ENCODE measurements around the gene RRP12. TPM values are rescaled to one million over a fixed set of nuclear protein-coding genes. Genes with fewer than 3 reads are reported as not detected.

The RRP12 gene
- total RNA-seq, 1 donor from 2014 or later, result 42.1 TPM

DNA sequence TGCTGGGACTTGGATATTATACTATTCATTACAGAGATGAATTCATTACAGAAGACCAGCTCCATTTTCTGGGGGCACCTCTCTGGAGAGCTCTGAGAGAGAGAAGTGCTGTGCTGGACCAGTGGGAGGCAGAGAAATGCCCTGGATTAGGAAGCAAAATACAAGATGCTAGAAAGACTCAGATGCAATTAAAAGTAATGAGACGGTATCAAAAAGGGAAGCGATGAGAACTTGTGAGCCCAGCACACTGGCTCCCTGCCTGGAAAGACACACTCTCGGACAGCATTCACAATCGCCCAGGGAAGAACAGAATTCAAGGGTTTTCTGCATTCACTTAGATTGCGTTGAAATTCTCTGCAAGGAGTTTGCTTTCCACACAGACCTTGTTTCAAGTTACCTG is 63.1 kb downstream of the RRP12 start:
- DNase-seq (ENCODE audit: low read depth, low spot score), result no peak
- peak overlapping the region; percentile 81 for H3K4me3 Mint-ChIP-seq
- no peaks in the 10 kb centered on the region for H3K9me3 Mint-ChIP-seq
- peaks cover 25% of the 10 kb centered on the region for H3K4me1 Mint-ChIP-seq
- TF ChIP-seq, protein P1, sequence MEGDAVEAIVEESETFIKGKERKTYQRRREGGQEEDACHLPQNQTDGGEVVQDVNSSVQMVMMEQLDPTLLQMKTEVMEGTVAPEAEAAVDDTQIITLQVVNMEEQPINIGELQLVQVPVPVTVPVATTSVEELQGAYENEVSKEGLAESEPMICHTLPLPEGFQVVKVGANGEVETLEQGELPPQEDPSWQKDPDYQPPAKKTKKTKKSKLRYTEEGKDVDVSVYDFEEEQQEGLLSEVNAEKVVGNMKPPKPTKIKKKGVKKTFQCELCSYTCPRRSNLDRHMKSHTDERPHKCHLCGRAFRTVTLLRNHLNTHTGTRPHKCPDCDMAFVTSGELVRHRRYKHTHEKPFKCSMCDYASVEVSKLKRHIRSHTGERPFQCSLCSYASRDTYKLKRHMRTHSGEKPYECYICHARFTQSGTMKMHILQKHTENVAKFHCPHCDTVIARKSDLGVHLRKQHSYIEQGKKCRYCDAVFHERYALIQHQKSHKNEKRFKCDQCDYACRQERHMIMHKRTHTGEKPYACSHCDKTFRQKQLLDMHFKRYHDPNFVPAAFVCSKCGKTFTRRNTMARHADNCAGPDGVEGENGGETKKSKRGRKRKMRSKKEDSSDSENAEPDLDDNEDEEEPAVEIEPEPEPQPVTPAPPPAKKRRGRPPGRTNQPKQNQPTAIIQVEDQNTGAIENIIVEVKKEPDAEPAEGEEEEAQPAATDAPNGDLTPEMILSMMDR (conservative IDR thresholded peaks at IDR 0.05), result no peak
- H3K27me3 Mint-ChIP-seq (ENCODE audit: low read depth), result peaks cover 67% of the 10 kb centered on the region
- peaks cover 3% of the 10 kb centered on the region for H3K36me3 Mint-ChIP-seq (ENCODE audit: low read depth)
- H3K27ac Mint-ChIP-seq (ENCODE audit: unreplicated experiment), result no peak overlapping the region

DNA sequence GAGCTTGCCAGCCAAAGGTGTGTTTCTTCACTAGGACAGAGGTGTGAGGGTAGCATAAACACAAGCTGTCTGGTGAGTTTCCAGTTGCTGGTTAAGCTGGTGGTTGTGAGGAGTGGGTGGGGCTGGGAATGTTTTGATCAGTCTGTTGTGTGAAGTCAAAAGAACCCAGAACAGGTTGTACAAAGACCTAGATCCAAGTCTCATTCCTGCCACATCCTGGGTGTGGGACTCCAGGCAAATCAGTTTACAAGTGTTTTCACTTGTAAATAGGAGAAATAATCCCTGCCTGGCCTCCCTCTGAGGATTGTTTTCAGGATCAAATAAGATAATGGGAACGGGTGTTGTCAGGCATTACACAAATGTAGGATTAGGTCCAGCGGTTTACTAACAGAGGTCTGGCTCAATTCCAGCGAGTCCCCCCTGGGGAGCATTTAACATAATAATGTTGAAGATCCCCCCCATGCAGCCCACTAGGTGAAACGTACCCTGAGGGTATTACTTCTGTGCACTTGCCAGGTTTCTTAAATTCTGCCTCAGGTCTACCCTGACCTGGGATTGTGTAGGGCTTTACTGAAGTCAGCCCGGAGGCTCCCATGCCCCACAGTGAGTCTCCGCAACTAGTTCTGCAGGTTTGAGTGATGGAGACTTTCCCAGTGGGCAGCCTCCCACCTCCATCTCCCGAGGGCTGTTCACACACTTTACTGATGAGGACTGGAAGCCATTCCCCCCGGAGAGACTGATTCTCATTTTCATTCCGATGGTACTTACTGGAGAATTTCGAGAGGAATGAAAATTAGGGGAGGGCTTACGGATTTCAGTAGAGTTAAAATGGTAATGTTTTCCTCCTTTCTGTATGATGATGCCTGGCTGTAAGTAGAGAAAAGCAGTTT is 64.0 kb downstream of the RRP12 start:
- TF ChIP-seq, protein P1 (conservative IDR thresholded peaks at IDR 0.05), result no peak
- Mint-ChIP-seq H3K4me1 (peaks cover 34% of the 10 kb centered on the region), H3K36me3 (ENCODE audit: low read depth) (peaks cover 5% of the 10 kb centered on the region), H3K4me3 (peak overlapping the region; percentile 81), H3K27ac (ENCODE audit: unreplicated experiment) (no peak overlapping the region), H3K9me3 (no peaks in the 10 kb centered on the region), H3K27me3 (ENCODE audit: low read depth) (peaks cover 76% of the 10 kb centered on the region)
- no peak for DNase-seq (ENCODE audit: low read depth, low spot score)

DNA sequence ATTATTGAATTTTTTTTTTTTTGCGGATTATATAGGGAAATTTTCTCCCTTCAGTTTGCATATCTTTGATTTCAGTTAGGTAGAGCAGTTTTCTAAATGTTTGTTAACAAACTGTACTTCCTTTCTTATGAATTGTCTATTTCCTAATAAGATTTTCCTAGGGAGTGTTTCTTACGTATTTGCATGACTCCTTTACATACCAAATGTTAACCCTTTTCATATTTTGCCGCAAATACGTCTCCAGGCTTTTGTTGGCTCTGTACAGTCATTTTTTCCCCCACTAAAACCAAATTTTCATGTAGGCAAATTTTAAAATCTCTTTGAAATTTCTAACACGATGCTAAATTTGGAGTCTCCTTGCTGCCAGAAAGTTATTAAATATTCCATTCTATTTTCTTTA is 64.7 kb downstream of the RRP12 start:
- TF ChIP-seq, protein P1 (conservative IDR thresholded peaks at IDR 0.05), result no peak
- Mint-ChIP-seq H3K4me3 (peak overlapping the region; percentile 81), H3K9me3 (no peaks in the 10 kb centered on the region), H3K27me3 (ENCODE audit: low read depth) (peaks cover 75% of the 10 kb centered on the region), H3K27ac (ENCODE audit: unreplicated experiment) (no peak overlapping the region), H3K4me1 (peaks cover 37% of the 10 kb centered on the region), H3K36me3 (ENCODE audit: low read depth) (peaks cover 5% of the 10 kb centered on the region)
- no peak for DNase-seq (ENCODE audit: low read depth, low spot score)

DNA sequence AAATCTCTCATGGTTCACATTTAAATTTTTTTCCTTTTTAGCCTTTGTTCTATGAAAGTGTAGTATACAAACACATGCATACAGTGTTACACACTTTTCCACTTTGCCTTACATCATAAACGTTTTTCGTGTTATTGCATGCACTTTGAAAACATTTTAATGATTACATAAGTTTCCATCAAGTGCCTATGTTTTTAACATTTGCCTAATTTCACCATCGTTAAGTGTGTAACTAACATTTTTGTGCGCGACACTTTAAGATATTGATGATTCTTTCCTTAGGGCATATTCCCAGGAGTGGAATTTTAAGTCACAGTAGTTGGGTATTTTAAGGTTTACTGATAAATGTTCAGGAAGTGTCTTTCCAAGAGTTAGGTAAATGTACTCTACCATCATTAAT is 65.1 kb downstream of the RRP12 start:
- peaks cover 79% of the 10 kb centered on the region for H3K27me3 Mint-ChIP-seq (ENCODE audit: low read depth)
- H3K4me1 Mint-ChIP-seq, result peaks cover 37% of the 10 kb centered on the region
- H3K27ac Mint-ChIP-seq (ENCODE audit: unreplicated experiment), result no peak overlapping the region
- H3K4me3 Mint-ChIP-seq, result peak overlapping the region; percentile 81
- H3K9me3 Mint-ChIP-seq, result no peaks in the 10 kb centered on the region
- no peak for DNase-seq (ENCODE audit: low read depth, low spot score)
- TF ChIP-seq, protein P1 (conservative IDR thresholded peaks at IDR 0.05), result no peak
- H3K36me3 Mint-ChIP-seq (ENCODE audit: low read depth), result peaks cover 5% of the 10 kb centered on the region

DNA sequence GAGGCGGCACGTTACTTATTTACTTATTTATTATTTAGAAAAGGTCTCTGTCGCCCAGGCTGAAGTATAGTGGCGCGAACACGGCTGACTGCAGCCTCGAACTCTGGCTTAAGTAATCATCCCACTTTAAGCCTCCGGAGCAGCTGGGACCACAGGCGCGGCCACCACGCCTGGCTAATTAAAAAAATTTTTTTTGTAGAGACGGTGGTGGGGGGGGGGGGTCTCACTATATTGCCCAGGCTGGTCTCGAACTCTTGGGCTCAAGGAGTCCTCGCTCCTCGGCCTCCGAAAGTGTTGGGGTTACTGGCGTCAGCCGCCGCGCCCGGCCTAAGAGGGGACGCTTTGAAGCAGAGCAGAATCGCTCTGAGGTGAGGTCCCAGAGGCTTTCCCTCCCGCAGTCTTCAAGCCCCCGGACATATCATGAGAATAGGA is 65.9 kb downstream of the RRP12 start:
- H3K4me1 Mint-ChIP-seq, result peaks cover 37% of the 10 kb centered on the region
- peaks cover 5% of the 10 kb centered on the region for H3K36me3 Mint-ChIP-seq (ENCODE audit: low read depth)
- DNase-seq (ENCODE audit: low read depth, low spot score), result peak; percentile 2
- peak overlapping the region; percentile 80 for H3K4me3 Mint-ChIP-seq
- no peaks in the 10 kb centered on the region for H3K9me3 Mint-ChIP-seq
- peaks cover 74% of the 10 kb centered on the region for H3K27me3 Mint-ChIP-seq (ENCODE audit: low read depth)
- TF ChIP-seq, protein P1 (conservative IDR thresholded peaks at IDR 0.05), result no peak
- H3K27ac Mint-ChIP-seq (ENCODE audit: unreplicated experiment), result no peak overlapping the region
